Measurements from ENCODE around the gene EHD1. TPM values are rescaled to one million over a fixed set of nuclear protein-coding genes. Genes with fewer than 3 reads are reported as not detected.
A peak's percentile ranks its signal among the peaks of the same experiment; 100 is the strongest.

EHD1 gene
- total and polyA plus RNA-seq, 9 of the 15 experiments (the other 6 are each of a cell fraction or from before 2014, with no cell fraction given) = 0.46 to 65.0 (median 16.4) TPM

- TF ChIP-seq ZNF592 (IDR thresholded peaks at IDR 0.05) = 0 out of 2 replicates have a peak, but pooled peaks have one; percentile 56
- no peak for TF ChIP-seq EZH2 (IDR thresholded peaks at IDR 0.05; ENCODE audit: borderline replicate concordance, low read depth, low read length)
- no peak for TF ChIP-seq ZNF589 (CRISPR knock-in tag; IDR thresholded peaks at IDR 0.05; ENCODE audit: low read depth)
- no peak for TF ChIP-seq SRF (CRISPR knock-in tag; IDR thresholded peaks at IDR 0.05)
- TF ChIP-seq TCFL5 (CRISPR knock-in tag; conservative IDR thresholded peaks at IDR 0.05) = no peak
- TF ChIP-seq HES1 (IDR thresholded peaks at IDR 0.05; ENCODE audit: low read depth) = no peak
- no peak for TF ChIP-seq SLC30A9 (CRISPR knock-in tag; IDR thresholded peaks at IDR 0.05)
- no peak for TF ChIP-seq CHD2 (IDR thresholded peaks at IDR 0.05; ENCODE audit: low read depth, low read length)
- no peak for TF ChIP-seq PHB2 (IDR thresholded peaks at IDR 0.05; ENCODE audit: low read depth)
- peak; percentile 56 for TF ChIP-seq ATF3 (IDR thresholded peaks at IDR 0.05)
- TF ChIP-seq ATF3 (CRISPR knock-in tag; conservative IDR thresholded peaks at IDR 0.05) = no peak
- no peak for TF ChIP-seq ZNF609 (CRISPR knock-in tag; IDR thresholded peaks at IDR 0.05; ENCODE audit: borderline replicate concordance)
- TF ChIP-seq ATF6 (CRISPR knock-in tag; IDR thresholded peaks at IDR 0.05) = no peak
These were observed 35.4 kb downstream of the EHD1 start (continued) for GRCh38 chr11:64842851-64843685.

Data from K562 (cell line).